HT-29 (cell line): Measurements from ENCODE around the gene ATG16L2. TPM values are rescaled to one million over a fixed set of nuclear protein-coding genes. Genes with fewer than 3 reads are reported as not detected.
A peak's percentile ranks its signal among the peaks of the same experiment; 100 is the strongest.
"Not testable (repeated sequence)": the region's sequence is repeated elsewhere in the genome, so short reads cannot be mapped to it uniquely, and the experiment has no call there.

Source experiments
- DNase-seq: peaks from one replicate; pipeline ENCODE4 v3.0.0-alpha.2; 2015; ENCODE audit warnings: low spot score
- total RNA-seq: library from RNA; depleted of rRNA; stranded (reverse); fragments of >200 nt; shearing (Covaris generic); gene quantifications from 2 replicates; pipeline ENCODE4 v1.2.3, GENCODE V29; 2014

ATG16L2 gene
- total RNA-seq, 1 experiment from 2014 or later = 11.4 TPM

DNA sequence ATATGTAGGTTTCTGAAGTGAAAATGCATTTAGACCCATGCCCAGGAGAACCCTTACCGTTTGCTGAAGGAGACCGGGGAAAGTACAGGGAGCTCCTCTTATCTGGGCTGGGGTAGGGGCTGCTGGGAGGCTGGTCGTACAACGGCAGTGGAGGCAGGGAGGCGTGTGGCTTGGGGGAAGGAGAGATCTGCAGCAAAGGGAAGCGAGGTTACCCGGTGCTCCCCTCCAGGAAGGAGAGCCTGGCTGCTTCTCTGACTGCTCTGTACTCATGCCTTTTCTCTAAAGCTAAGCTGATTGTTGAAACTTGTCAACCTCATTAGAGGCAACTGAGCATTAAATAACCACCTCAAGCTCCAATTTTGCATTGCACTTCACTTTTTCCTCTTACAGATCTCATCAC is 27.2 kb downstream of the ATG16L2 start:
- no peak for DNase-seq

- DNase-seq = no peak
These were observed 27.9 kb downstream of the ATG16L2 start for GRCh38 chr11:72842126-72842525.

- DNase-seq = no peak
These were observed 28.6 kb downstream of the ATG16L2 start for GRCh38 chr11:72842653-72843330.

DNA sequence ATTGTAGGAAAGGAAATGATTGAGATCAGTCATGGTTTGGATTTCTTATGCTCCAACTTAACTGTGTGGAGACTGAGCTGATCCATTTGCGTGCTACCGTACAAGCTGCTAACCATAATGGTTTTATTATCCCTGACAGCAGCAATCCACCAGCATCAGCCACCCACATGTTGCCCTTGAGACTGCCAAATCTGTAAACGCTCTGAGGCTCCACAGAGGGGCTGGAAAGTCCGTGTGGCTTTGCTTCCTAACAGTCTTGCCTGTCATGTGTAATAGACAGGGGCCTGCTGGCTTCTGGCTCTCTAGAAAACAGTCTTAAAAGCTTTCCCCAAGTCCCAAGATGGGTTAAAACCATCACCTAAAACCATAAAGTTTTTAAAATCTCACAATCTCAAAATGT is 30.1 kb downstream of the ATG16L2 start:
- DNase-seq = no peak

DNA sequence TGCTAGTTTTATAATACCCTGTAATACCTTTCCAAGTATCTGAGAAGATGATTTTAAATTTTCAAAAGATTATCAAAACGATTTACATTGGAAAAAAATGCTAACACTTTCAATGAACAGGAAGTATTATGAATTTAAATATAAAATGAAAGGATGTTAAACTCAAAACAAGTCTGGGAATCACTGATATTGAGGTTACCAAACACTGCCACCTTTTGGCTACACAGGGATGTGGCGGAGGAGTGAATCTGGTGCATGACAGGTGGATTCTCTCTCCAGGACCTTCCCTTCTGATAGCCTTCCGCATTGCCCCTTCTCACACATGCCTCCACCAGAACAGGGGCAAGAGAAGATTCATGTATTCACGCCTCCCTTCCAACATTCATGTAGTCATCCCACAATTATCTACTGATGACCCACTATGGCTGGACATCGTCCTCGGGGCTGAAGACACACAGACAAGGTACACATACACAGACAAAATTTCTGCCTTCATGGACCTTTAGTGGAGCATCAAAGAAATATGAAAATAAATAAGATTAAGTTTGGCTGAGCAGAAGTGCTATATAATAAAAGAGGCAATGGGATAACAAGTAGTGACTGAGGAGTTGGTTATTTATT is 34.7 kb downstream of the ATG16L2 start:
- peak; percentile 72 for DNase-seq

GRCh38 chr11:72850832-72851231 is 36.6 kb downstream of the ATG16L2 start:
- DNase-seq = no peak

DNA sequence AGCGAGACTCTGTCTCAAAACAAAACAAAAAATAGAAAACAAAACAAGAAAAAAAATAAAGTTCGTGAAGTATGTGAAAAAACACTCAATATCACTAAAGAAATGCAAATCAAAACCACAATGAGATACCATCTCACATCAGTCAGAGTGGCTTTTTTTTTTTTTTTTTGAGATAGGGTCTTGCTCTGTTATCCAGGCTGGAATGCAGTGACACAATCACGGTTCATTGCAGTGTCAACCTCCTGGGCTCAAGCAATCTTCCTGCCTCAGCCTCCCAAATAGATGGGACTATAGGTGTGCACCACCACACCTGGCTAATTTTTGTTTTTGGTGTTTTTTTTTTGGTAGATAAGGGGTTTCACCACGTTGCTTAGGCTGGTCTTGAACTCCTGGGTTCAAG is 37.5 kb downstream of the ATG16L2 start:
- no peak for DNase-seq

DNA sequence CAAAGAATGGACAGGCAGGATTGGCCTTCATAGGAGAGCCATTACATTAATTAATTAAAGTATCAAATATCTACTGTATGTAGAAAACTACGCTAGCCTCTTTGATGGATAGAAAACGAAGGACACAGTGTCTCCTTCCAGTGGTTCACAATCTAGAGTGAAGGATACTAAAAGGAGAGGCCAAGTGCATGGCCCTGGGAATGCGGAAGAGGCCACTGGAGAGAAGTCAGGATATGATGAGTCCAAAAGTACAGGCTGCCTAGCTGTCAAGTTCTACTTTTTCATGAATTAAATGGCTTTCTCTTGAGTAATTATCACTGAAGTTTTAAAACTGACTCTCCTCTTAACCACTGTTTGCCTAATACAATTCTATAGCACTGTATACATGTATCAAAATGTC is 41.9 kb downstream of the ATG16L2 start:
- no peak for DNase-seq

DNA sequence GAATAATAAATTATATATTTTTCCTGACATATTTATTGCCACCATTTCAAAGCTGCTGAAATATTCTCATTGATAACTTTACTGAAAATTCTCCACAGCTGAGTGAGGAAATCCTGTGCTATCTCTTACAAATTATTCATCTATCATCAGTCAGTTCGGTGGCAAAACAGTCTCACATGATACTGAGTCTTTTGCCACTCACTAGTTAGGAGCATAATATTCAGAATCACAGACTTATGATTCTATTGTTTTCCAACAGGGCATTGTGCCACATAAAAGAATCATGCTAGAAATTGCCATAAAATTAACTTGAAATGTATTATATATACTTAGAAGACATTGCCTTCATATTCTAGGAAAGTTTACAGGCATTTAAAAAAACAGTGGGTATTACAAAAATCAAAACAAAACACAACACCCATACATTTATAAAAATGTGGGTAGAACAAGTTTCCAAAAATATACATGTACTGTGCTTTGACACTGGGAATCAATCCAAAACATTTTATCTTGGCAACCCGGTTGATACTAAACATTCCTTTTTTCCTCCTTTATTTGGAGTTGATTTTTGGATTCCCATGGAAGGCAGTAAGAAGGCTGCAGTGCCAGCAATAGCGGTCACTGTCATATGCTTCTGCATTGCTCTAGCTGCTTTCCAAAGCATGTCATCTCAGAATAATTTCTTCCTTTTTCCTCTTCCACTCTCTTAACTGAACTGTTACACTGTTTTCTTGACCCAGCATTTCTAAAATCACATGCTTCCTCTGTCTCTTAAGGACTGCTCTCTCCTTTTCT is 42.5 kb downstream of the ATG16L2 start:
- no peak for DNase-seq

DNA sequence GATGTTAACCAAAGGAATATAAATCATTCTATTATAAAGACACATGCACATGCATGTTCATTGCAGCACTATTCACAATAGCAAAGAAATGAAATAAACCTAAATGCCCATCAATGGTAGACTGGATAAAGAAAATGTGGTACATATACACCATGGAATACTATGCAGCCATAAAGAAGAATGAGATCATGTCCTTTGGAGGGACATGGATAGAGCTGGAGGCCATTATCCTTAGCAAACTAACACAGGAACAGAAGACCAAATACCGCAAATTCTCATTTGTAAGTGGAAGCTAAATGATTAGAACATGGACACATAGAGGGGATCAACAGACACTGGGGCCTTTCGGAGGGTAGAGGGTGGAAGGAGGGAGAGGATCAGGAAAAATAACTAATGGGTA is 44.1 kb downstream of the ATG16L2 start:
- not testable (repeated sequence) for DNase-seq

- no peak for DNase-seq
These were observed 44.9 kb downstream of the ATG16L2 start for GRCh38 chr11:72859126-72859525.

GRCh38 chr11:72860010-72860409 is 45.8 kb downstream of the ATG16L2 start:
- DNase-seq = no peak

DNA sequence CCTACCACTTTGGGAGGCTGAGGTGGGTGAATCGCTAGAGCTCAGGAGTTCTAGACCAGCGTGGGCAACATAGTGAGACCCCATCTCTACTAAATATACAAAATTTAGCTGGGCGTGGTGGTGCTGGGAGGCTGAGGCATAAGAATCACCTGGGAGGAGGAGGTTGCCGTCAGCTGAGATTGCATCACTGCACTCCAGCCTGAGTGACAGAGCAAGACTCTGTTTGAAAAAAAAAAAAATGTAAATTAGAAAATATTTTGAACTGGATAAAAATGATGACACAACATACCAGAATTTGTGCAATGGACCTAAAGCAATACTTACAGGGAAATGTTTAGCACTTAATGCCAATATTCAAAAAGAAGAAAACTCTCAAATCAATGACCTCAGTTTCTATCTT is 46.4 kb downstream of the ATG16L2 start:
- no peak for DNase-seq

GRCh38 chr11:72863091-72863490 is 48.9 kb downstream of the ATG16L2 start:
- no peak for DNase-seq

GRCh38 chr11:72863916-72864315 is 49.7 kb downstream of the ATG16L2 start:
- no peak for DNase-seq

- DNase-seq = no peak
These were observed 50.8 kb downstream of the ATG16L2 start for GRCh38 chr11:72864702-72865655.

GRCh38 chr11:72867970-72868369 is 53.8 kb downstream of the ATG16L2 start:
- DNase-seq = no peak

DNA sequence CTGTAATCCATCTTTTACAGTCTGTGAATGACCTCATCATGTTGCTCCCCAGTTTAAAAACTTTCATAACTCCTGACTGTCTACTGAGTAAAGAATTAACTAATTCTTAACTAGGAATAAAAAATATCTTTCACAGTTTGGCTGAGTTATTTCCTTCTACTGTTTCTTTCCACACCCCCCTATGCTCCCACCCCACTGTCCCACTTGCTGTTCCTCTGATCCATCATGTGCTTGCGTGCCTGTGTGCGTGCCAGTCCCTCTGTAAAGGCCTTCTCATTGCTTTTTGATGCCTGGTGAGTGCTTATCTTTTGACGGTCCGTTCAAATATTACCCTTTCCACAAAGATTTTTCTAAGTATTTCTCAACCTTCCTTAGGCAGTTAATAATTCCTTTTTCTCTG is 55.6 kb downstream of the ATG16L2 start:
- no peak for DNase-seq

DNA sequence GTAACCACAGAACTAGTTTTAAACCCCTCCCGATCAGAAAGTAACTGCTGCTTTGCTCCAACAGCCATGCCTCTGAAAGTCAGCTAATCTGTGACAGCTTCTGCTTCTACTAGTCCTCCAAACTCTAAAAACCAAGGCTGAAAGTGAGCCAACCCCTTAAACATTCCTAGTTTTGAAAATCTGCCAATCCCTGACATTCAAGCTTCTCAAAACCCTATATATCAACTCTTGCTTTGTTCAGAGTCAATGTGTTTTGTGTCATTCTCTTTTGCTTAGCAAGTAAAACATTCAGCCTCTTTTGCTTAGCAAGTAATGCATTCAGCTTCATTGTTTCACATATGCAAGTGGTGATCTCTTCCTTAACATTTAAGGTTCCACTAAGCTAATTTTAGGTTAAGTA is 56.9 kb downstream of the ATG16L2 start:
- no peak for DNase-seq

GRCh38 chr11:72872012-72872411 is 57.8 kb downstream of the ATG16L2 start:
- no peak for DNase-seq

DNA sequence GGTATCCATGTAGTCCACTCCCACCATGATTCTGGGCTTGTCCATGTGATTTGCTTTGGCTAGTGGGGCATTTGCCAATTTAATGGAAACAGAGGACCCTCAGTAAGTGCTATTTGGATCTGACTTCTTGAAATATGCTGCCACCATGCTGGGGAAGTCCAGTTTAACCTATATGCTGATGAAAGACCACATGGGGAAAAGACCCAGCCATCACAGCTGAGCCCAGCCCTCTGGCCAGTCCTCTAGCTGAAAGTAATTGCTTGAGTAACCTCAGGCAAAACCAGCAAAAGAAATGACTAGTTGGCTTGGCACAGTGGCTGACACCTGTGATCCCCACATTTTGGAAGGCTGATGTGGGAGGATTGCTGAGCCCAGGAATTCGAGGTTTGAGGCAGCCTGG is 61.5 kb downstream of the ATG16L2 start:
- DNase-seq = no peak

- no peak for DNase-seq
These were observed 61.9 kb downstream of the ATG16L2 start for GRCh38 chr11:72876147-72876546.
